H1 (cell line): Measurements from ENCODE around the gene MGAT5B. TPM values are rescaled to one million over a fixed set of nuclear protein-coding genes. Genes with fewer than 3 reads are reported as not detected.

ENCODE experiments used
- CTCF ChIA-PET: fragments of 300-600 bp; sonication (Branson Sonifier 250); formaldehyde crosslinking; loops from one replicate; lab custom pipeline; 2021; ENCODE audit not compliant: partially characterized antibody; lab: Charles Lee
- POLR2A ChIA-PET: fragments of 300-600 bp; sonication (Branson Sonifier 250); formaldehyde crosslinking; loops from one replicate; lab custom pipeline; 2021; ENCODE audit warnings: inconsistent platforms; ENCODE audit not compliant: partially characterized antibody; lab: Charles Lee
- DNase-seq, 2 experiments: peaks; one replicate each; pipeline versions ENCODE4 v3.0.0 to v3.0.0-alpha.2; 2010 to 2022; ENCODE audit warnings: low spot score in 2 of 2, low read depth in 1 of 2, mixed read lengths in 1 of 2
- FAIRE-seq: peaks from 2 replicates; lab custom pipeline; 2011; peaks lifted over from hg19 to GRCh38; lab: Jason Lieb, UNC
- H2AFZ ChIP-seq: 2 replicates; pipeline ENCODE4 v1.8.1; 2012; ENCODE audit warnings: low read length, inconsistent platforms
- H2AK5ac ChIP-seq: 2 replicates; pipeline ENCODE4 v1.6.1; 2013; ENCODE audit warnings: low read depth, low read length
- H2BK120ac ChIP-seq: replicated peaks from 2 replicates; pipeline ENCODE3; 2013; ENCODE audit warnings: low read depth, low read length, inconsistent platforms
- H2BK12ac ChIP-seq: 2 replicates; pipeline ENCODE4 v1.6.1; 2013; ENCODE audit warnings: low read depth, low read length
- H2BK15ac ChIP-seq: 2 replicates; pipeline ENCODE4 v1.6.1; 2013; ENCODE audit warnings: low read length
- H2BK20ac ChIP-seq: 2 replicates; pipeline ENCODE4 v1.6.1; 2013; ENCODE audit warnings: low read length
- H2BK5ac ChIP-seq: 2 replicates; pipeline ENCODE4 v1.6.1; 2013; ENCODE audit warnings: low read depth, low read length
- H3K14ac ChIP-seq: 2 replicates; pipeline ENCODE4 v1.6.1; 2013; ENCODE audit warnings: inconsistent platforms; ENCODE audit not compliant: insufficient read length
- H3K18ac ChIP-seq: 2 replicates; pipeline ENCODE4 v1.6.1; 2013; ENCODE audit warnings: low read length; ENCODE audit errors: extremely low read depth
- H3K23ac ChIP-seq: 2 replicates; pipeline ENCODE4 v1.6.1; 2013; ENCODE audit warnings: inconsistent platforms; ENCODE audit not compliant: insufficient read length
- H3K23me2 ChIP-seq: 2 replicates; pipeline ENCODE4 v1.6.1; 2013; ENCODE audit warnings: low read depth, low read length
- H3K27ac ChIP-seq: 2 replicates; pipeline ENCODE4 v1.6.1; 2011; ENCODE audit warnings: low read depth, low read length, inconsistent platforms
- H3K27me3 ChIP-seq, 4 experiments: replicated peaks in 1 of 4; 1 replicate in 1 of 4; 2 replicates in 3 of 4; pipeline versions ENCODE4 v1.6.1 to v1.8.1; 2011 to 2013; ENCODE audit warnings: low read length in 3 of 4, mild to moderate bottlenecking in 3 of 4, inconsistent platforms in 2 of 4, mixed read lengths in 2 of 4, moderate library complexity in 1 of 4; ENCODE audit not compliant: control insufficient read depth in 3 of 4, insufficient read depth in 3 of 4; ENCODE audit errors: extremely low read depth in 1 of 4
- H3K36me3 ChIP-seq, 4 experiments: 2 replicates each; pipeline versions ENCODE4 v1.6.1 to v1.8.1; 2011 to 2013; ENCODE audit warnings: mild to moderate bottlenecking in 4 of 4, low read length in 3 of 4, moderate library complexity in 2 of 4, control low read depth in 1 of 4, inconsistent platforms in 1 of 4; ENCODE audit not compliant: insufficient read depth in 4 of 4, control insufficient read depth in 2 of 4
- H3K4ac ChIP-seq: replicated peaks from 2 replicates; pipeline ENCODE3; 2013; ENCODE audit warnings: low read length, low read depth, mixed read lengths, inconsistent platforms; ENCODE audit not compliant: insufficient read length
- H3K4me1 ChIP-seq, 4 experiments: replicated peaks in 1 of 4; 1 replicate in 1 of 4; 2 replicates in 3 of 4; pipeline versions ENCODE4 v1.6.1 to v1.8.1; 2011 to 2013; ENCODE audit warnings: low read length in 3 of 4, inconsistent platforms in 2 of 4, mixed read lengths in 1 of 4; ENCODE audit not compliant: insufficient read depth in 4 of 4, control insufficient read depth in 3 of 4
- H3K4me2 ChIP-seq, 2 experiments: 2 replicates each; pipeline versions ENCODE4 v1.6.1 to v1.8.1; 2011 to 2013; ENCODE audit warnings: low read depth in 2 of 2, low read length in 2 of 2, control low read depth in 1 of 2, inconsistent platforms in 1 of 2, mild to moderate bottlenecking in 1 of 2; ENCODE audit not compliant: insufficient read depth in 1 of 2
- H3K4me3 ChIP-seq, 4 experiments: fragments of 200-600, 300-600 bp in 1 of 4; sonication (generic), shearing (Covaris generic), sonication (Bioruptor Twin) in 1 of 4; 2 replicates each; pipeline versions ENCODE4 v1.5.1 to v1.8.1; 2011 to 2016; ENCODE audit warnings: low read length in 4 of 4, low read depth in 3 of 4, control low read depth in 2 of 4, inconsistent platforms in 2 of 4, mild to moderate bottlenecking in 2 of 4, mixed read lengths in 1 of 4, moderate library complexity in 1 of 4; ENCODE audit not compliant: insufficient read depth in 2 of 4; ENCODE audit errors: extremely low read depth in 1 of 4
- H3K56ac ChIP-seq: replicated peaks from 2 replicates; pipeline ENCODE3; 2013; ENCODE audit warnings: low read depth, mild to moderate bottlenecking, mixed read lengths, low read length, inconsistent platforms; ENCODE audit not compliant: insufficient read length
- H3K79me1 ChIP-seq: 2 replicates; pipeline ENCODE4 v1.6.1; 2013; ENCODE audit warnings: low read depth, low read length, control low read depth
- H3K79me2 ChIP-seq, 2 experiments: 2 replicates each; pipeline versions ENCODE4 v1.6.1 to v1.8.1; 2012 to 2013; ENCODE audit warnings: low read length in 2 of 2, mild to moderate bottlenecking in 2 of 2, inconsistent platforms in 1 of 2; ENCODE audit not compliant: insufficient read depth in 2 of 2, control insufficient read depth in 1 of 2
- H3K9ac ChIP-seq, 4 experiments: replicated peaks in 1 of 4; 1 replicate in 1 of 4; 2 replicates in 3 of 4; pipeline versions ENCODE4 v1.6.1 to v1.8.1; 2011 to 2013; ENCODE audit warnings: low read depth in 3 of 4, low read length in 3 of 4, control low read depth in 2 of 4, mild to moderate bottlenecking in 2 of 4, moderate library complexity in 2 of 4, inconsistent platforms in 1 of 4; ENCODE audit errors: extremely low read depth in 1 of 4
- H3K9me3 ChIP-seq, 2 experiments: 2 replicates each; pipeline versions ENCODE4 v1.6.1 to v1.8.1; 2012 to 2013; ENCODE audit warnings: mild to moderate bottlenecking in 2 of 2, moderate library complexity in 2 of 2, control low read depth in 1 of 2, inconsistent platforms in 1 of 2, low read depth in 1 of 2, low read length in 1 of 2, mixed read lengths in 1 of 2; ENCODE audit not compliant: insufficient read depth in 2 of 2
- H4K20me1 ChIP-seq, 2 experiments: replicated peaks in 1 of 2; 2 replicates each; pipeline versions ENCODE3 to v1.8.1; 2011 to 2013; ENCODE audit warnings: inconsistent platforms in 2 of 2, low read length in 2 of 2, mild to moderate bottlenecking in 1 of 2; ENCODE audit not compliant: insufficient read depth in 2 of 2, control insufficient read depth in 1 of 2
- H4K5ac ChIP-seq: 2 replicates; pipeline ENCODE4 v1.6.1; 2013; ENCODE audit warnings: low read length, low read depth, mixed read lengths, inconsistent platforms; ENCODE audit not compliant: insufficient read length
- H4K8ac ChIP-seq: 2 replicates; pipeline ENCODE4 v1.8.0; 2013; ENCODE audit warnings: mild to moderate bottlenecking, moderate library complexity, low read length, inconsistent platforms; ENCODE audit not compliant: insufficient read depth; ENCODE audit errors: extremely low read depth
- H4K91ac ChIP-seq: replicated peaks from 2 replicates; pipeline ENCODE3; 2013; ENCODE audit warnings: low read length, mixed read lengths, inconsistent platforms; ENCODE audit not compliant: insufficient read length
- BRCA1 ChIP-seq: IDR thresholded peaks from 2 replicates; pipeline ENCODE4 v1.6.1; 2012; ENCODE audit warnings: low read depth, low read length, improper control_type of control experiment
- CHD2 ChIP-seq: IDR thresholded peaks from 2 replicates; pipeline ENCODE4 v1.6.1; 2012; ENCODE audit warnings: low read length, improper control_type of control experiment
- JUN ChIP-seq: IDR thresholded peaks from 2 replicates; pipeline ENCODE4 v1.6.1; 2011; ENCODE audit warnings: low read depth, mild to moderate bottlenecking, improper control_type of control experiment, low read length
- JUND ChIP-seq: IDR thresholded peaks from 2 replicates; pipeline ENCODE4 v1.6.1; 2011; ENCODE audit warnings: mild to moderate bottlenecking, improper control_type of control experiment, low read length
- KDM1A ChIP-seq: fragments of 200-600, 300-600 bp; sonication (generic); IDR thresholded peaks from 2 replicates; pipeline ENCODE4 v1.7.1; 2016; ENCODE audit warnings: mild to moderate bottlenecking, low read length, borderline replicate concordance
- KDM4A ChIP-seq: IDR thresholded peaks from one replicate; pipeline ENCODE4 v1.7.1; 2012; ENCODE audit warnings: low read depth, mild to moderate bottlenecking, moderate library complexity, low read length, inconsistent platforms; ENCODE audit not compliant: severe bottlenecking
- NRF1 ChIP-seq: IDR thresholded peaks from 2 replicates; pipeline ENCODE4 v1.6.1; 2011; ENCODE audit warnings: mild to moderate bottlenecking, low read depth, low read length, improper control_type of control experiment
- SIN3A ChIP-seq, 2 experiments: IDR thresholded peaks in 1 of 2; conservative IDR thresholded peaks in 1 of 2; 2 replicates each; pipeline ENCODE4 v1.6.1; 2011 to 2012; ENCODE audit warnings: low read length in 2 of 2, improper control_type of control experiment in 1 of 2, low read depth in 1 of 2, mild to moderate bottlenecking in 1 of 2
- SIX5 ChIP-seq: IDR thresholded peaks from 2 replicates; pipeline ENCODE4 v1.6.1; 2011; ENCODE audit warnings: mild to moderate bottlenecking, low read depth, low read length
- TBP ChIP-seq: IDR thresholded peaks from 2 replicates; pipeline ENCODE4 v1.6.1; 2011; ENCODE audit warnings: low read depth, low read length, improper control_type of control experiment
- YY1 ChIP-seq: IDR thresholded peaks from 2 replicates; pipeline ENCODE4 v1.6.1; 2011; ENCODE audit warnings: low read depth, mild to moderate bottlenecking, low read length
- WGBS, 2 experiments: shearing (Covaris generic) in 1 of 2; methylation state at CpG; one replicate each; pipeline versions ENCODE4 v1.1.6 to v1.1.7; 2013 to 2015; ENCODE audit warnings: low lambda C conversion rate in 2 of 2, mixed read lengths in 2 of 2, inconsistent platforms in 1 of 2, low coverage in 1 of 2, missing lambda C conversion rate in 1 of 2; ENCODE audit not compliant: insufficient replicate concordance in 2 of 2, insufficient coverage in 1 of 2, insufficient read length in 1 of 2; ENCODE audit errors: extremely low coverage in 1 of 2, missing lambda C conversion rate in 1 of 2; 5-methylcytosine and 5-hydroxymethylcytosine counted together
- polyA plus RNA-seq, 7 experiments: library from polyadenylated mRNA; depleted of rRNA in 3 of 7; stranded (reverse) in 5 of 7; unstranded in 2 of 7; fragments of >200 nt in 5 of 7; fragments of 200-250 nt in 2 of 7; gene quantifications; 1 replicate in 5 of 7; 2 replicates in 1 of 7; 4 replicates in 1 of 7; pipeline versions ENCODE4 v1.2.1 to v1.2.3, GENCODE V29; 2011 to 2013; ENCODE audit warnings: missing spikeins in 2 of 7, mixed read lengths in 2 of 7
- total RNA-seq: library from RNA; stranded (reverse); fragmentation: NEBNext Ultra II Directional; extraction: Animal tissue kit (Norgen Biotek cat#: 25700); gene quantifications from 2 replicates; pipeline ENCODE4 v1.2.1, GENCODE V29; 2021
- TF ChIP-seq, protein P1 (sequence below): IDR thresholded peaks from 2 replicates; pipeline ENCODE4 v1.6.1; 2012; ENCODE audit warnings: inconsistent platforms
- TF ChIP-seq, protein P2 (sequence below): IDR thresholded peaks from 2 replicates; pipeline ENCODE4 v1.6.1; 2011; ENCODE audit warnings: low read depth, mild to moderate bottlenecking, low read length; ENCODE audit not compliant: insufficient read depth

The MGAT5B gene
- total and polyA plus RNA-seq, 2 of the 8 experiments (the other 6 are each of a cell fraction or from before 2014, with no cell fraction given): 7.9 to 8.2 TPM

- Histone ChIP-seq H2BK120ac (no peak overlapping the region), H4K91ac (no peak overlapping the region), H2AFZ (no peak overlapping the region), H4K8ac (peak overlapping the region; percentile 4; the same call in 1 of the 2 replicates), H3K27ac (no peak overlapping the region), H3K4me3 (no peak overlapping the region), H3K56ac (no peak overlapping the region), H3K9ac (no peak overlapping the region), H2AK5ac (no peak overlapping the region), H3K27me3 (peaks cover 0 to 2% (median 0%) of the 10 kb centered on the region in 4 experiments; a peak in 1 of 7 replicates), H3K4ac (no peak overlapping the region), H2BK20ac (no peak overlapping the region), H3K4me2 (no peak overlapping the region), H4K20me1 (no peaks in the 10 kb centered on the region), H3K23ac (no peak overlapping the region), H2BK5ac (no peak overlapping the region), H3K23me2 (no peaks in the 10 kb centered on the region), H3K79me2 (no peaks in the 10 kb centered on the region), H3K4me1 (no peaks in the 10 kb centered on the region), H2BK15ac (no peak overlapping the region), H3K36me3 (no peaks in the 10 kb centered on the region), H2BK12ac (no peak overlapping the region), H3K18ac (no peak overlapping the region), H3K9me3 (no peaks in the 10 kb centered on the region), H4K5ac (no peak overlapping the region), H3K79me1 (no peaks in the 10 kb centered on the region), H3K14ac (no peak overlapping the region)
- FAIRE-seq: no peak
- 93% methylated on average over 7 of the region's 7 CpGs; no CpG with 5 or more reads in 1 of the 2 experiments for WGBS, 2 experiments
- CTCF ChIA-PET: interaction anchor here (0.9 to 1.7 kb wide), 2 partner anchors 18 to 51 kb away, joined by 3 to 4 read pairs; no protein-coding TSS in a partner anchor
- POLR2A ChIA-PET: no interaction called here
- no peak for DNase-seq
- TF ChIP-seq BRCA1 (no peak), TBP (no peak), KDM4A (no peak), NRF1 (no peak), JUN (no peak), YY1 (no peak), JUND (no peak), SIX5 (no peak), SIN3A (conservative IDR thresholded peaks at IDR 0.05 in 1 of 2, IDR thresholded peaks at IDR 0.05 in 1 of 2; ENCODE audit: low read depth in 1 of 2, low read length in 2 of 2) (no peak), CHD2 (no peak), KDM1A (no peak)
- TF ChIP-seq, protein P1, sequence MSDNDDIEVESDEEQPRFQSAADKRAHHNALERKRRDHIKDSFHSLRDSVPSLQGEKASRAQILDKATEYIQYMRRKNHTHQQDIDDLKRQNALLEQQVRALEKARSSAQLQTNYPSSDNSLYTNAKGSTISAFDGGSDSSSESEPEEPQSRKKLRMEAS: no peak
- TF ChIP-seq, protein P2, sequence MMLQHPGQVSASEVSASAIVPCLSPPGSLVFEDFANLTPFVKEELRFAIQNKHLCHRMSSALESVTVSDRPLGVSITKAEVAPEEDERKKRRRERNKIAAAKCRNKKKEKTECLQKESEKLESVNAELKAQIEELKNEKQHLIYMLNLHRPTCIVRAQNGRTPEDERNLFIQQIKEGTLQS: no peak
Measured at GRCh38 chr17:76833034-76833644, 35.1 kb upstream of the MGAT5B start.
